ENCODE results near the gene SLC52A1.
"Not testable (repeated sequence)": the region's sequence is repeated elsewhere in the genome, so short reads cannot be mapped to it uniquely, and the experiment has no call there.

Gene SLC52A1

GRCh38 chr17:5035315-5035714 is at the start of gene SLC52A1:
SLC52A1 (minus strand) TSS chr17:5035426; CDS start chr17:5034606, 820 bp downstream.
- peak in 1 of 58 donors; percentile 7 for DNase-seq

DNA sequence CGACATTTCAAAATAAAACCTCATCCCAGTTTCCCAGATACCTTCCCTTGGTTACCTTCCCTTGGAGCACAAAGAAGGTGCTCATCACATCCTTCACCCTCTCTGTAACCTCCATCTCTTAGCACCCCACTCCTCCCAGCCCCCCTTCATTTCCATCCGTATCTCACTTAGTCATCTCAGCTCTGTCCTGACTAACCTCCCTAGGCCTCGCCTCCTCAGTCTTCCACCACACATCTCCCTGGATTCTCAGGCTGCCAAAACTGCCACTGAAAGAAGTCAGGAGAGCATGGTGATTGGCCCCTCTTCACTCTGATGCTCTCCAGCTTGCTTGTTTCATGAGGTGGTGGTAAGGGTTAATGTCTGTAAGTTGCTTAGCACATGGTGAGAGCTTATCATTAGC is 45.4 kb upstream of the SLC52A1 start:
- no peak for DNase-seq

GRCh38 chr17:5078106-5079028 is 43.1 kb upstream of the SLC52A1 start, which contains the start of gene ZFP3:
ZFP3 (plus strand) TSS chr17:5078467; CDS start chr17:5091505, 13,038 bp downstream.
- DNase-seq, result peak in 57 of 58 donors; percentile 40 to 96 (median 81)

DNA sequence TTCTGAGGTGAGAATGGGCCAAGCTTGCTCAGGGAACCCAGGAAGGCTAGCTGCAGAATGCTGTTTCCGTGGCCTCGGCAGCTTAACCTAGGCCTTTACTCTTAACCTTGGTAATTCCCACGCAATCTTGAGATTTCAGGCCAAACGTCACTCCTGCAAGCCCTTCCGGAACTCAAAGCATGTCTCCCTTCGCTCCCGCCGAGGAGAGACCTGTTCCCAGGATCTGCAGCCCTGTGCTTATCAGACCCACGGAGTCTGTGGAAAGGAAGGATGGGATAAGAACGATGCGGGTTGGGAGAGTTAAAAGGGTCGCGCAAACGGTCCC is 42.5 kb upstream of the SLC52A1 start:
- DNase-seq, result peak in 1 of 58 donors; percentile 73

- DNase-seq, result not testable (repeated sequence)
These were observed 42.0 kb upstream of the SLC52A1 start for GRCh38 chr17:5077275-5077674.

- DNase-seq, result not testable (repeated sequence)
These were observed 40.2 kb upstream of the SLC52A1 start for GRCh38 chr17:5075472-5075871.

DNA sequence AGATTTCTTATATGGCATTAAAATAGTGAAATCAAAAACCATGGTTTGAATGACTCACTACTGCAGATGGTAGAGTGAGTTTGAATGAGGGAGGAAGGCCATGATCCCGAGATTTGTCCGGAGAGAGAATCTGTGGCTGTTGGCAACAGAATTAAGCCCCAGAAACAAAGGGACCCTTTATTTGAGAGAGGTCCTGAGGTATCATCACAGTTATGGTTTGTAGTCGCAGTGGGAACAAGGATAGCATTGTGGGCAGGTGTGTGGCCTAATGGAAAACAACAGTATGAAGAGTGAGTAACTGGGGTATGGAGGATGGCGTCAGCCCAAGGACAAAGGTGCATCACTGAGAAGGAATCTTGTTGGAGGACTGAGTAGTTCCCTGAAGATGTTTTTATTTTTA is 34.5 kb upstream of the SLC52A1 start:
- DNase-seq, result no peak

GRCh38 chr17:5068236-5068635 is 33.0 kb upstream of the SLC52A1 start:
- no peak for DNase-seq

DNA sequence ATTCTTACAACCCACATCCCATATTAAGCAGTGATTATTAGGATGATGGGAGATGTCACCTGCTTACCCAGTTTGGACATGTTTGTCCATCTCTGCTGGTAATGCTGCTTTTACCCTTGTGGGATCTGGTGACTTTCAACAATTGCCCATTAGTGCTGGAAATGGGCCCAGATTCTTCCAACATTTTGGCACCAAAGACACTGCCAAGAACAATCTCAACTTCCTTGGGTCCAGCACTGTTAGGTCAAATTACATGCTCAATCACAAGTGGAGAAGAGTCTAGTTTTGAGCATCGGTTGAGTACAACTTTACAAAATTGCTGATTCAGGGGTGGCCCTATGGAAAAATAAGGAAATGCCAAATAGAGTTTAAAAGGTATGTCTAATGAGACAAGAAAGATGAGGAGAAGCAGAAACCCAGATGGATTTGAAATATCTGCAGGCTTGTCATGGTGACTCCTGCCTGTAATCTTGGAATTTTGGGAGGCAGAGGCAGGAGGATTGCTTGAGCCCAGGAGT is 30.1 kb upstream of the SLC52A1 start:
- DNase-seq, result no peak

- DNase-seq, result no peak
These were observed 20.3 kb upstream of the SLC52A1 start for GRCh38 chr17:5055543-5055942.

- DNase-seq, result peak in 3 of 58 donors; percentile 1 to 11 (median 11)
These were observed 15.1 kb upstream of the SLC52A1 start for GRCh38 chr17:5050278-5050677.

DNA sequence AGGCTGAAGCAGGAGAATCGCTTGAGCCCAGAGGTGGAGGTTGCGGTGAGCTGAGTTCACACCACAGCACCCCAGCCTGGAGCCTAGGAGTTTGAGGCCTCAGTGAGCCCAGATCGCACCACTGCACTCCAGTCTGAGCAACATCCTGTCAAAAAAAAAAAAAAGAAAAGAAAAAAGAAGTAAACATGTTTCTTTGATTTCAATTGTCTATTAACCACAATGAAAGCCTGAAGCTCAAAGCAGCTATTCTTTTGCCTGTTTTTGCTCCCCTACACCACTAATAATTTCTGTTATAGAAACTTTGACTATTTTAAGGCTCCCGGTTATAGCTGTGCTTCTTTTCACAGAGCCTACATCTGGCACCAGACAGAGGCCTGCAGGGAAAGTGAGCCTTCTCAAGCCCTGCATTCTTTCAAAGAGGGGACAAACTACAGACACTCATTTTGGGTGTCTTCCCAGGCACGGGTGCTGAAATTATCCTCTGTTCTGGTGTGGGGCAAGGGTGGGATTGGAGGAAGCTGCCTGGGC is 14.2 kb upstream of the SLC52A1 start:
- DNase-seq, result peak in 1 of 58 donors; percentile 1

DNA sequence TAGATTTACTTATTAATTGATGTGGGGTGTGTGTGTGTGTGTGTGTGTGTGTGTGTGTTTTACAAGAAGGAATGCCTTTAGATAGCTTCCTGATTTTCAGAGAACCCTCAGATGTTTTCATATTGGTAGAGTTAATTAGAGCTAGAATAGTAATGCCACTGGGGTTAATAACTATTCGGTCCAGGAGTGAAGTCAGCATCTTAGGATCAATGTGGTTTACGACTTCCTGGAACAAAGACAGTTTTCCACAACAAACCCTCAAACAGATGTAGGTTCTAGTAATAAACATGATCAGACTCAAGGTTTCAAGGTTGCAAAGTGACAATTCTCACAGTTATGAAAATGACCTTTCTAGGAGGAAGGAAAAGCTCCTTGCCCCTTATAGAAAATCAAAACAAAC is 12.2 kb upstream of the SLC52A1 start:
- no peak for DNase-seq

- DNase-seq, result no peak
These were observed 10.3 kb upstream of the SLC52A1 start for GRCh38 chr17:5045496-5045895.

GRCh38 chr17:5044630-5045029 is 9.4 kb upstream of the SLC52A1 start:
- DNase-seq, result no peak

DNA sequence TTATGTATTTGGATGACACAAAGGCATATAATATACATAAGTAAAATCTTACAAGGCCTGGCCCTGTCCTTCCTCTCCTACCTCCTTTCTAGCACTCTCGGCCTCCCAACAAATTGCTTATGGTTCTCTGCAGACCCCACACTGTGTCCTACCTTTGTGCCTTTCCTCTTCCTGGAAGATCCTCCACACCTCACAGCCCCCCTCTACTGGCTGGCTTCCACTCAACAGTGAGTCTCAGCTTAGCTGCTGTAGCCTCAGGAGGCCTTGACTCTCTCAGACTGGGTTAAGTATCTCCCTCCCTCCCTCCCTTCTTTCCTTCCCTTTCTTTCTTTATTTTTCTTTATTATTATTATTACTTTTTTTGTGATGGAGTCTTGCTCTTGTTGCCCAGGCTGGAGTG is 8.3 kb upstream of the SLC52A1 start:
- no peak for DNase-seq

GRCh38 chr17:5042157-5043022 is 7.2 kb upstream of the SLC52A1 start:
- DNase-seq, result no peak

- no peak for DNase-seq
These were observed 575 bp downstream of the SLC52A1 start for GRCh38 chr17:5034651-5035050.

DNA sequence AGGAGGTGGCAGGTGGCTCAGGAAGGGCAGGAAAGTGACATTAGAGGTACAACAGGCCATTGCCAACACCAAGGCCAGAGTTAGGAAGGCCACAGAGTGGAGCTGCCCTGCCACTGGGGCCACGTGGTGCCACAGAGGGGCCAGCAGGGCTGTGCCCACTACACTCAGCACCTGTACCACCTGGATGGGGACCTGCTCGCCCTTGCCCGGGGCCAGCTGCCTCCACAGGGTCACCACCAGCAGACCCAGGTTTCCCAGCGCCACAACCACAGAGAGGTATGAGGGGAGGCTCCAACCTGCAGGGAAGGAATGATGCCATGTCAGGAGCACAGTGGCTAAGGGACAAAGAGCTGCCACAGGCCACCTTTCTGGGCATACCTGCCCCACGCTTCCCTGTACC is 1.2 kb downstream of the SLC52A1 start:
- DNase-seq, result no peak

DNA sequence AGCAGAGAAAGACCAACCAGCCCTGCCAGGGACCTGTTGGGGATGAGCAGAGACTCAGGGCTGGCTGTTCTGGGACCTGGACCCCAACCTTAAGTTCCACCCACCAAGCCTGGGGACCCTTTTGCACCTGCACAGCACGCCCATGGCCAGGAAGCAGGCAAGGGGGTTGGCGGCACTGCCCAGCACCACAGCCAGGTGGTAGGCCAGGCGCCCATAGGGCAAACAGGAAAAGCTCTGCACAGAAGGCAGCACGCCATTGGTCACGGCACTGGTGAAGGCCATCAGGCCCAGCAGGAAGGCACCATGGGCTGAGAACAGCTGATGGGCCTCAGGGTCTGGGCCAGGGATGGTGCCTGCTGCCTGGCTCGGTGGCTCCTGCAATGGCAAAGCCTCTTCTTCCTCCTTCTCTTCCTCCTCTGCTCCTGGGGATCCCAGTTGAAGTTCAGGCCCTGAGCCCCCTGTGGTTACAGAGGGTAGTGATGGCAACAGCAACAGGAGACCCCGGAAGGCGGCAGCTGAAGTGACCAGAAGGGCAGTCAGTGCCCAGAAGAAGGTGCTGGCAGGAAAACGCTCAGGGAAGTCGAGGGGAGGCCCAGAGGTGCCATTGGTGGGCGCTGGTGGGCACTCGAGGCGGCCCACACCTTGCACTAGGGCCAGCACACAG is 1.7 kb downstream of the SLC52A1 start:
- DNase-seq, result no peak

GRCh38 chr17:5032865-5033264 is 2.4 kb downstream of the SLC52A1 start:
- no peak for DNase-seq

Data from anterior cingulate cortex (tissue), 58 donors.